K562 (cell line): ENCODE data around the gene NACA. TPM values are rescaled to one million over a fixed set of nuclear protein-coding genes. Genes with fewer than 3 reads are reported as not detected.

ENCODE experiments used
- ARNT ChIP-seq, 2 experiments: fragments of 450-650 bp; IDR thresholded peaks; 2 replicates each; pipeline ENCODE4 v1.6.1; 2016; ENCODE audit warnings: mild to moderate bottlenecking in 1 of 2
- BRD4 ChIP-seq: fragments of 200-600 bp; sonication (generic); IDR thresholded peaks from 2 replicates; pipeline ENCODE4 v1.6.1; 2017; ENCODE audit warnings: inconsistent platforms
- BRD9 ChIP-seq: fragments of 450-650 bp; IDR thresholded peaks from 2 replicates; pipeline ENCODE4 v1.6.1; 2018; ENCODE audit warnings: low read depth; ENCODE audit not compliant: partially characterized antibody
- CC2D1A ChIP-seq: fragments of 450-650 bp; IDR thresholded peaks from 2 replicates; pipeline ENCODE4 v1.6.1; 2017; ENCODE audit warnings: mild to moderate bottlenecking
- DPF2 ChIP-seq: fragments of 450-650 bp; IDR thresholded peaks from 2 replicates; pipeline ENCODE4 v1.6.1; 2016
- EHMT2 ChIP-seq: fragments of 450-650 bp; IDR thresholded peaks from 2 replicates; pipeline ENCODE4 v1.6.1; 2018; ENCODE audit warnings: antibody characterized with exemption
- ELF1 ChIP-seq: fragments of 200-800 bp; sonication (Bioruptor generic); IDR thresholded peaks from 2 replicates; pipeline ENCODE4 v1.6.1; 2016; ENCODE audit warnings: missing genetic modification characterization, missing compliant biosample characterization
- ID3 ChIP-seq, 2 experiments: fragments of 250-450 bp in 1 of 2; fragments of 450-650 bp in 1 of 2; sonication (Bioruptor Pico) in 1 of 2; IDR thresholded peaks; 2 replicates each; pipeline versions ENCODE4 v1.6.1 to v1.8.0; 2016 to 2021; ENCODE audit warnings: mild to moderate bottlenecking in 2 of 2, moderate library complexity in 2 of 2, missing compliant biosample characterization in 1 of 2, missing genetic modification characterization in 1 of 2
- NFIC ChIP-seq: fragments of 450-650 bp; IDR thresholded peaks from 2 replicates; pipeline ENCODE4 v1.6.1; 2017; ENCODE audit warnings: mild to moderate bottlenecking, inconsistent platforms
- RBM25 ChIP-seq: fragments of 200-400 bp; formaldehyde crosslinking; IDR thresholded peaks from 2 replicates; pipeline ENCODE4 v1.6.1; 2018; ENCODE audit warnings: low read length, low read depth, moderate library complexity; ENCODE audit not compliant: severe bottlenecking
- RUNX1 ChIP-seq: sonication (generic); IDR thresholded peaks from 2 replicates; pipeline ENCODE4 v1.6.1; 2016; ENCODE audit warnings: antibody characterized with exemption, low read depth
- SMARCA4 ChIP-seq: fragments of 450-650 bp; IDR thresholded peaks from 2 replicates; pipeline ENCODE4 v1.6.1; 2016
- SNRNP70 ChIP-seq: fragments of 200-400 bp; formaldehyde crosslinking; optimal IDR thresholded peaks from 2 replicates; pipeline ENCODE3; 2017; ENCODE audit warnings: low read depth, low read length
- STAT6 ChIP-seq: sonication (generic); formaldehyde crosslinking; IDR thresholded peaks from 2 replicates; pipeline ENCODE4 v1.8.1; 2023; ENCODE audit warnings: mild to moderate bottlenecking, missing genetic modification reagents
- TGIF2 ChIP-seq: sonication (generic); formaldehyde crosslinking; IDR thresholded peaks from 2 replicates; pipeline ENCODE4 v1.8.1; 2022; ENCODE audit warnings: mild to moderate bottlenecking, missing genetic modification reagents, moderate library complexity
- ZFX ChIP-seq: sonication (generic); formaldehyde crosslinking; IDR thresholded peaks from 2 replicates; pipeline ENCODE4 v1.8.0; 2022; ENCODE audit warnings: mild to moderate bottlenecking, missing genetic modification reagents, moderate library complexity
- ZNF23 ChIP-seq: fragments of 250-450 bp; sonication (Bioruptor Pico); IDR thresholded peaks from 2 replicates; pipeline ENCODE4 v1.4.0; 2020; ENCODE audit warnings: mild to moderate bottlenecking
- ZSCAN29 ChIP-seq: fragments of 450-650 bp; IDR thresholded peaks from 2 replicates; pipeline ENCODE4 v1.6.1; 2017
- polyA plus RNA-seq, 8 experiments: library from polyadenylated mRNA; depleted of rRNA in 4 of 8; stranded (reverse) in 5 of 8; unstranded in 3 of 8; fragments of >200 nt; fragmentation: Nextera tagmentation in 2 of 8; fragmentation: Illumina TruSeq in 1 of 8; extraction: Ambion mirVana in 2 of 8; extraction: Trizol in 1 of 8; gene quantifications; 2 replicates each; pipeline versions ENCODE4 v1.2.1 to v1.2.3, GENCODE V29; 2011 to 2014; ENCODE audit warnings: inconsistent platforms in 1 of 8, missing spikeins in 1 of 8
- total RNA-seq, 7 experiments: library from RNA; depleted of rRNA in 6 of 7; stranded (reverse); fragments of >200 nt in 6 of 7; fragmentation: Illumina TruSeq in 2 of 7; extraction: Trizol in 2 of 7; gene quantifications; 2 replicates each; pipeline versions ENCODE4 v1.2.1 to v1.2.3, GENCODE V29; 2011 to 2021; ENCODE audit warnings: low replicate concordance in 1 of 7
- TF ChIP-seq, protein P1 (sequence below): fragments of 200-400 bp; formaldehyde crosslinking; IDR thresholded peaks from 2 replicates; pipeline ENCODE4 v1.6.1; 2017; ENCODE audit warnings: mild to moderate bottlenecking, low read depth, low read length, moderate library complexity
- TF ChIP-seq, protein P2 (sequence below): sonication (generic); IDR thresholded peaks from 2 replicates; pipeline ENCODE4 v1.6.1; 2016

The NACA gene
- total and polyA plus RNA-seq, 9 of the 15 experiments (the other 6 are each of a cell fraction or from before 2014, with no cell fraction given) = 1,030 to 2,416 (median 1,645) TPM

GRCh38 chr12:56695327-56696101 is 29.6 kb downstream of the NACA start (continued):
- TF ChIP-seq ELF1 (tag) = no peak
- TF ChIP-seq, protein P1, sequence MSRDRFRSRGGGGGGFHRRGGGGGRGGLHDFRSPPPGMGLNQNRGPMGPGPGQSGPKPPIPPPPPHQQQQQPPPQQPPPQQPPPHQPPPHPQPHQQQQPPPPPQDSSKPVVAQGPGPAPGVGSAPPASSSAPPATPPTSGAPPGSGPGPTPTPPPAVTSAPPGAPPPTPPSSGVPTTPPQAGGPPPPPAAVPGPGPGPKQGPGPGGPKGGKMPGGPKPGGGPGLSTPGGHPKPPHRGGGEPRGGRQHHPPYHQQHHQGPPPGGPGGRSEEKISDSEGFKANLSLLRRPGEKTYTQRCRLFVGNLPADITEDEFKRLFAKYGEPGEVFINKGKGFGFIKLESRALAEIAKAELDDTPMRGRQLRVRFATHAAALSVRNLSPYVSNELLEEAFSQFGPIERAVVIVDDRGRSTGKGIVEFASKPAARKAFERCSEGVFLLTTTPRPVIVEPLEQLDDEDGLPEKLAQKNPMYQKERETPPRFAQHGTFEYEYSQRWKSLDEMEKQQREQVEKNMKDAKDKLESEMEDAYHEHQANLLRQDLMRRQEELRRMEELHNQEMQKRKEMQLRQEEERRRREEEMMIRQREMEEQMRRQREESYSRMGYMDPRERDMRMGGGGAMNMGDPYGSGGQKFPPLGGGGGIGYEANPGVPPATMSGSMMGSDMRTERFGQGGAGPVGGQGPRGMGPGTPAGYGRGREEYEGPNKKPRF = no peak
- TF ChIP-seq EHMT2 = no peak
- TF ChIP-seq RBM25 = no peak
- TF ChIP-seq, protein P2, sequence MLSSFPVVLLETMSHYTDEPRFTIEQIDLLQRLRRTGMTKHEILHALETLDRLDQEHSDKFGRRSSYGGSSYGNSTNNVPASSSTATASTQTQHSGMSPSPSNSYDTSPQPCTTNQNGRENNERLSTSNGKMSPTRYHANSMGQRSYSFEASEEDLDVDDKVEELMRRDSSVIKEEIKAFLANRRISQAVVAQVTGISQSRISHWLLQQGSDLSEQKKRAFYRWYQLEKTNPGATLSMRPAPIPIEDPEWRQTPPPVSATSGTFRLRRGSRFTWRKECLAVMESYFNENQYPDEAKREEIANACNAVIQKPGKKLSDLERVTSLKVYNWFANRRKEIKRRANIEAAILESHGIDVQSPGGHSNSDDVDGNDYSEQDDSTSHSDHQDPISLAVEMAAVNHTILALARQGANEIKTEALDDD = peak; percentile 97
- no peak for TF ChIP-seq BRD4
- no peak for TF ChIP-seq STAT6
- TF ChIP-seq TGIF2 (CRISPR knock-in tag) = no peak
- TF ChIP-seq ZSCAN29 = no peak
- no peak for TF ChIP-seq CC2D1A
- no peak for TF ChIP-seq SNRNP70
- TF ChIP-seq ID3 (CRISPR knock-in tag; IDR thresholded peaks at IDR 0.05) = no peak
- TF ChIP-seq ID3 (tag; IDR thresholded peaks at IDR 0.05) = no peak
- peak in 1 of 2 experiments; percentile 28; a peak in 1 of 4 replicates for TF ChIP-seq ARNT (IDR thresholded peaks at IDR 0.05)
- TF ChIP-seq ZFX (CRISPR knock-in tag) = 0 out of 2 replicates have a peak, but pooled peaks have one; percentile 39
- peak; percentile 70 for TF ChIP-seq SMARCA4
- TF ChIP-seq BRD9 = peak; percentile 74
- no peak for TF ChIP-seq RUNX1
- TF ChIP-seq NFIC = no peak
- no peak for TF ChIP-seq ZNF23
- TF ChIP-seq DPF2 = peak; percentile 77
